Progenitor cell of endocrine pancreas (in vitro differentiated cells): ENCODE data around the gene GALNT2. TPM values are rescaled to one million over a fixed set of nuclear protein-coding genes. Genes with fewer than 3 reads are reported as not detected.
A peak's percentile ranks its signal among the peaks of the same experiment; 100 is the strongest.

Experiments
- DNase-seq: peaks from one replicate; pipeline ENCODE4 v3.0.0; 2021; ENCODE audit warnings: low spot score; ENCODE audit not compliant: unreplicated experiment
- H3K27ac Mint-ChIP-seq: 2 replicates; pipeline ENCODE4 v1.8.0; 2021; ENCODE audit warnings: mild to moderate bottlenecking, moderate library complexity, mixed read lengths
- H3K27me3 Mint-ChIP-seq: 2 replicates; pipeline ENCODE4 v1.8.0; 2021; ENCODE audit warnings: mixed read lengths
- H3K36me3 Mint-ChIP-seq: 2 replicates; pipeline ENCODE4 v1.8.0; 2022; ENCODE audit warnings: mixed read lengths; ENCODE audit not compliant: insufficient read depth
- H3K4me1 Mint-ChIP-seq: 2 replicates; pipeline ENCODE4 v1.8.0; 2021; ENCODE audit warnings: low read depth, mixed read lengths
- H3K4me3 Mint-ChIP-seq: 2 replicates; pipeline ENCODE4 v1.8.0; 2021; ENCODE audit warnings: low read depth, mild to moderate bottlenecking, moderate library complexity, mixed read lengths
- H3K9me3 Mint-ChIP-seq: 2 replicates; pipeline ENCODE4 v1.8.0; 2021; ENCODE audit warnings: low read depth, mixed read lengths
- CTCF ChIP-seq: fragments of 200-600 bp; sonication (generic); IDR thresholded peaks from one replicate; pipeline ENCODE4 v1.5.0; 2021; ENCODE audit warnings: antibody characterized with exemption, mild to moderate bottlenecking; ENCODE audit not compliant: unreplicated experiment
- total RNA-seq: library from RNA; stranded (reverse); gene quantifications from 2 replicates; pipeline ENCODE4 v1.2.1, GENCODE V29; 2021

The GALNT2 gene
- total RNA-seq, 1 donor from 2014 or later: 95.2 TPM

- no peak for DNase-seq
- peaks cover 31% of the 10 kb centered on the region for H3K4me1 Mint-ChIP-seq
- no peaks in the 10 kb centered on the region for H3K27me3 Mint-ChIP-seq
- H3K27ac Mint-ChIP-seq: no peak overlapping the region
- peak overlapping the region; percentile 90 for H3K4me3 Mint-ChIP-seq
- TF ChIP-seq CTCF: no peak
- H3K9me3 Mint-ChIP-seq: peaks cover 2% of the 10 kb centered on the region
- no peaks in the 10 kb centered on the region for H3K36me3 Mint-ChIP-seq
Measured at GRCh38 chr1:230068621-230068873, 1.5 kb downstream of the GALNT2 start.

- DNase-seq: no peak
- Mint-ChIP-seq H3K36me3 (no peaks in the 10 kb centered on the region), H3K4me3 (peak overlapping the region; percentile 90), H3K27me3 (no peaks in the 10 kb centered on the region), H3K9me3 (peaks cover under 1% of the 10 kb centered on the region), H3K4me1 (peaks cover 31% of the 10 kb centered on the region), H3K27ac (no peak overlapping the region)
- TF ChIP-seq CTCF: no peak
Measured at GRCh38 chr1:230068952-230069684, 2.1 kb downstream of the GALNT2 start.

GRCh38 chr1:230069796-230070195 lies 2.8 kb downstream of the GALNT2 start:
- H3K9me3 Mint-ChIP-seq: no peaks in the 10 kb centered on the region
- H3K4me3 Mint-ChIP-seq: no peak overlapping the region
- H3K27me3 Mint-ChIP-seq: no peaks in the 10 kb centered on the region
- H3K4me1 Mint-ChIP-seq: peaks cover 31% of the 10 kb centered on the region
- H3K36me3 Mint-ChIP-seq: no peaks in the 10 kb centered on the region
- no peak overlapping the region for H3K27ac Mint-ChIP-seq
- TF ChIP-seq CTCF: no peak
- DNase-seq: no peak

- no peak for DNase-seq
- no peaks in the 10 kb centered on the region for H3K9me3 Mint-ChIP-seq
- no peak for TF ChIP-seq CTCF
- peaks cover 26% of the 10 kb centered on the region for H3K4me1 Mint-ChIP-seq
- no peaks in the 10 kb centered on the region for H3K36me3 Mint-ChIP-seq
- no peak overlapping the region for H3K27ac Mint-ChIP-seq
- H3K4me3 Mint-ChIP-seq: no peak overlapping the region
- no peaks in the 10 kb centered on the region for H3K27me3 Mint-ChIP-seq
Measured at GRCh38 chr1:230070321-230071208, 3.5 kb downstream of the GALNT2 start.

GRCh38 chr1:230071316-230071715 lies 4.3 kb downstream of the GALNT2 start:
- Mint-ChIP-seq H3K36me3 (peaks cover 3% of the 10 kb centered on the region), H3K27ac (no peak overlapping the region), H3K9me3 (no peaks in the 10 kb centered on the region), H3K4me3 (no peak overlapping the region), H3K4me1 (peaks cover 20% of the 10 kb centered on the region), H3K27me3 (no peaks in the 10 kb centered on the region)
- DNase-seq: no peak
- no peak for TF ChIP-seq CTCF
